ENCODE data around the gene HIVEP1. TPM values are rescaled to one million over a fixed set of nuclear protein-coding genes. Genes with fewer than 3 reads are reported as not detected.

The HIVEP1 gene
- total and polyA plus RNA-seq, 2 of the 8 experiments (the other 6 are each of a cell fraction or from before 2014, with no cell fraction given) = 22.6 to 23.1 TPM

- TF ChIP-seq CTBP2 (IDR thresholded peaks at IDR 0.05; ENCODE audit: borderline replicate concordance, insufficient read depth, insufficient read length, low read length) = no peak
- TF ChIP-seq KDM1A (IDR thresholded peaks at IDR 0.05; ENCODE audit: borderline replicate concordance, low read length) = no peak
Observed at GRCh38 chr6:12028213-12028612, 16.1 kb downstream of the HIVEP1 start (continued).
